Osteocyte (in vitro differentiated cells): Measurements from ENCODE around the gene STAU1. TPM values are rescaled to one million over a fixed set of nuclear protein-coding genes. Genes with fewer than 3 reads are reported as not detected.

Experiments used
- DNase-seq: peaks from one replicate; pipeline ENCODE4 v3.0.0; 2021; ENCODE audit warnings: mixed read lengths; ENCODE audit not compliant: unreplicated experiment; ENCODE audit errors: extremely low spot score
- H3K27ac Mint-ChIP-seq: one replicate; pipeline ENCODE4 v1.8.0; 2021; ENCODE audit warnings: mild to moderate bottlenecking, mixed read lengths; ENCODE audit not compliant: unreplicated experiment
- H3K27me3 Mint-ChIP-seq: one replicate; pipeline ENCODE4 v1.8.0; 2021; ENCODE audit warnings: mixed read lengths; ENCODE audit not compliant: unreplicated experiment
- H3K36me3 Mint-ChIP-seq: one replicate; pipeline ENCODE4 v1.8.0; 2021; ENCODE audit warnings: mixed read lengths; ENCODE audit not compliant: unreplicated experiment
- H3K4me1 Mint-ChIP-seq: one replicate; pipeline ENCODE4 v1.8.0; 2021; ENCODE audit warnings: mixed read lengths; ENCODE audit not compliant: unreplicated experiment
- H3K4me3 Mint-ChIP-seq: one replicate; pipeline ENCODE4 v1.8.0; 2021; ENCODE audit warnings: mild to moderate bottlenecking, moderate library complexity, mixed read lengths; ENCODE audit not compliant: unreplicated experiment
- H3K9me3 Mint-ChIP-seq: one replicate; pipeline ENCODE4 v1.8.0; 2021; ENCODE audit warnings: mixed read lengths; ENCODE audit not compliant: unreplicated experiment
- CTCF ChIP-seq: fragments of 200-600 bp; sonication (generic); IDR thresholded peaks from 2 replicates; pipeline ENCODE4 v1.5.0; 2021; ENCODE audit warnings: antibody characterized with exemption, mild to moderate bottlenecking, moderate library complexity
- total RNA-seq: library from RNA; stranded (reverse); gene quantifications from 2 replicates; pipeline ENCODE4 v1.2.1, GENCODE V29; 2021

Gene STAU1
- total RNA-seq, 1 donor from 2014 or later = 83.1 TPM

- H3K4me3 Mint-ChIP-seq = no peak overlapping the region
- H3K27me3 Mint-ChIP-seq = no peaks in the 10 kb centered on the region
- no peak overlapping the region for H3K27ac Mint-ChIP-seq
- TF ChIP-seq CTCF = no peak
- no peak for DNase-seq
- no peaks in the 10 kb centered on the region for H3K9me3 Mint-ChIP-seq
- H3K4me1 Mint-ChIP-seq = no peaks in the 10 kb centered on the region
- H3K36me3 Mint-ChIP-seq = peaks cover 38% of the 10 kb centered on the region
These were observed 39.5 kb downstream of the STAU1 start for GRCh38 chr20:49148601-49149000.

GRCh38 chr20:49147296-49147695 is 40.8 kb downstream of the STAU1 start:
- Mint-ChIP-seq H3K27ac (no peak overlapping the region), H3K4me3 (no peak overlapping the region), H3K9me3 (no peaks in the 10 kb centered on the region), H3K4me1 (no peaks in the 10 kb centered on the region), H3K36me3 (peaks cover 42% of the 10 kb centered on the region), H3K27me3 (no peaks in the 10 kb centered on the region)
- TF ChIP-seq CTCF = no peak
- no peak for DNase-seq

- no peak for DNase-seq
- Mint-ChIP-seq H3K36me3 (peaks cover 38% of the 10 kb centered on the region), H3K9me3 (no peaks in the 10 kb centered on the region), H3K27ac (no peak overlapping the region), H3K4me1 (no peaks in the 10 kb centered on the region), H3K4me3 (no peak overlapping the region), H3K27me3 (no peaks in the 10 kb centered on the region)
- TF ChIP-seq CTCF = no peak
These were observed 41.5 kb downstream of the STAU1 start for GRCh38 chr20:49146442-49147225.

GRCh38 chr20:49140834-49141233 is 47.3 kb downstream of the STAU1 start:
- peak overlapping the region; percentile 60 for H3K27ac Mint-ChIP-seq
- peaks cover 18% of the 10 kb centered on the region for H3K36me3 Mint-ChIP-seq
- no peaks in the 10 kb centered on the region for H3K9me3 Mint-ChIP-seq
- H3K4me1 Mint-ChIP-seq = peaks cover 21% of the 10 kb centered on the region
- TF ChIP-seq CTCF = no peak
- no peak for DNase-seq
- H3K4me3 Mint-ChIP-seq = peak overlapping the region; percentile 38
- no peaks in the 10 kb centered on the region for H3K27me3 Mint-ChIP-seq

GRCh38 chr20:49140411-49140810 is 47.7 kb downstream of the STAU1 start:
- H3K4me1 Mint-ChIP-seq = peaks cover 21% of the 10 kb centered on the region
- H3K27ac Mint-ChIP-seq = peak overlapping the region; percentile 60
- H3K27me3 Mint-ChIP-seq = no peaks in the 10 kb centered on the region
- no peak for TF ChIP-seq CTCF
- no peaks in the 10 kb centered on the region for H3K9me3 Mint-ChIP-seq
- H3K4me3 Mint-ChIP-seq = peak overlapping the region; percentile 38
- H3K36me3 Mint-ChIP-seq = peaks cover 18% of the 10 kb centered on the region
- no peak for DNase-seq
